NCI-H146 treated with DMSO at 0.1 percent for 48 hours (cell line): ENCODE results near the gene CDS2.

Source experiments
- DNase-seq: peaks from one replicate; lab custom pipeline; 2025; ENCODE audit not compliant: unreplicated experiment; lab: John Stamatoyannopoulos, UW

Gene CDS2

GRCh38 chr20:5178046-5178445, 51.2 kb downstream of the CDS2 start:
- no peak for DNase-seq

- no peak for DNase-seq
These were observed 53.6 kb downstream of the CDS2 start for GRCh38 chr20:5180421-5180820.

- DNase-seq: no peak
These were observed 54.1 kb downstream of the CDS2 start for GRCh38 chr20:5180933-5181332.

GRCh38 chr20:5181492-5181891, 54.7 kb downstream of the CDS2 start:
- DNase-seq: no peak

GRCh38 chr20:5181958-5182357, 55.1 kb downstream of the CDS2 start:
- no peak for DNase-seq

- no peak for DNase-seq
These were observed 55.9 kb downstream of the CDS2 start for GRCh38 chr20:5182615-5183254.

- DNase-seq: no peak
These were observed 57.1 kb downstream of the CDS2 start for GRCh38 chr20:5183731-5184474.

- DNase-seq: no peak
These were observed 57.9 kb downstream of the CDS2 start for GRCh38 chr20:5184684-5185083.

GRCh38 chr20:5187122-5187521, 60.3 kb downstream of the CDS2 start:
- DNase-seq: no peak

GRCh38 chr20:5188736-5189135, 61.9 kb downstream of the CDS2 start:
- no peak for DNase-seq

GRCh38 chr20:5189917-5190316, 63.1 kb downstream of the CDS2 start:
- no peak for DNase-seq

- DNase-seq: no peak
These were observed 63.6 kb downstream of the CDS2 start for GRCh38 chr20:5190444-5190843.

- peak; percentile 72 for DNase-seq
These were observed 65.2 kb downstream of the CDS2 start for GRCh38 chr20:5191829-5192569.

- DNase-seq: no peak
These were observed 66.0 kb downstream of the CDS2 start for GRCh38 chr20:5192570-5193431.

- no peak for DNase-seq
These were observed 68.8 kb downstream of the CDS2 start for GRCh38 chr20:5195655-5196054.

- no peak for DNase-seq
These were observed 69.3 kb downstream of the CDS2 start for GRCh38 chr20:5196149-5196548.

- no peak for DNase-seq
These were observed 70.5 kb downstream of the CDS2 start for GRCh38 chr20:5197270-5197827.

- no peak for DNase-seq
These were observed 71.2 kb downstream of the CDS2 start for GRCh38 chr20:5197847-5198650.

- no peak for DNase-seq
These were observed 71.8 kb downstream of the CDS2 start for GRCh38 chr20:5198651-5198924.

- no peak for DNase-seq
These were observed 76.6 kb downstream of the CDS2 start for GRCh38 chr20:5203380-5203779.
